ENCODE data around the gene MAGI1. TPM values are rescaled to one million over a fixed set of nuclear protein-coding genes. Genes with fewer than 3 reads are reported as not detected.
"Not testable (repeated sequence)": the region's sequence is repeated elsewhere in the genome, so short reads cannot be mapped to it uniquely, and the experiment has no call there.

Gene MAGI1
- total RNA-seq, 3 donors from 2014 or later (not counting 1 experiment from before 2014, with no cell fraction given) = not detected

GRCh38 chr3:65545429-65545828 is 493.3 kb downstream of the MAGI1 start:
- ATAC-seq (no peak), DNase-seq (no peak)
- 100% methylated on average over 1 of the region's 1 CpG for WGBS (ENCODE audit: insufficient coverage)
- TF ChIP-seq CTCF (IDR thresholded peaks at IDR 0.05) = no peak
- no peaks in the 10 kb centered on the region for H3K36me3 Mint-ChIP-seq
- no peaks in the 10 kb centered on the region for H3K4me1 ChIP-seq (ENCODE audit: control insufficient read depth, insufficient read depth, low read length)
- H3K27ac Mint-ChIP-seq = no peak overlapping the region
- no peaks in the 10 kb centered on the region for H3K36me3 ChIP-seq (ENCODE audit: control insufficient read depth, insufficient read depth, low read length)
- peaks cover 4% of the 10 kb centered on the region for H3K9me3 ChIP-seq (ENCODE audit: control insufficient read depth, insufficient read depth, low read length)
- H3K9me3 Mint-ChIP-seq = peaks cover 2 to 4% of the 10 kb centered on the region in 2 donors
- H3K4me3 ChIP-seq (ENCODE audit: low read length) = no peak overlapping the region
- H3K4me3 Mint-ChIP-seq = no peak overlapping the region
- H3K27me3 ChIP-seq (ENCODE audit: control insufficient read depth, insufficient read depth, low read length) = no peaks in the 10 kb centered on the region
- no peak overlapping the region for H3K27ac ChIP-seq (ENCODE audit: low read length)
- peaks cover 0 to 7% of the 10 kb centered on the region in 2 donors for H3K27me3 Mint-ChIP-seq (ENCODE audit: low read depth in 2 of 2)
- intact Hi-C loops (cut with micrococcal nuclease) = no loop called here
- H3K4me1 Mint-ChIP-seq = no peaks in the 10 kb centered on the region

- ATAC-seq; H3K9me3 ChIP-seq (ENCODE audit: control insufficient read depth, insufficient read depth, low read length); DNase-seq; H3K4me1 ChIP-seq (ENCODE audit: control insufficient read depth, insufficient read depth, low read length); H3K27ac Mint-ChIP-seq; H3K4me3 Mint-ChIP-seq; H3K4me1 Mint-ChIP-seq; H3K4me3 ChIP-seq (ENCODE audit: low read length); H3K27me3 ChIP-seq (ENCODE audit: control insufficient read depth, insufficient read depth, low read length); H3K9me3 Mint-ChIP-seq; H3K27ac ChIP-seq (ENCODE audit: low read length); H3K36me3 Mint-ChIP-seq; H3K36me3 ChIP-seq (ENCODE audit: control insufficient read depth, insufficient read depth, low read length); H3K27me3 Mint-ChIP-seq (ENCODE audit: low read depth in 2 of 2); intact Hi-C loops (cut with micrococcal nuclease): not testable (repeated sequence)
- WGBS (ENCODE audit: insufficient coverage) = no CpG with 5 or more reads among the region's 1 CpG
These were observed 495.3 kb downstream of the MAGI1 start for GRCh38 chr3:65543391-65543790.

- Mint-ChIP-seq H3K36me3 (no peaks in the 10 kb centered on the region), H3K4me3 (no peak overlapping the region), H3K9me3 (peaks cover 4 to 7% of the 10 kb centered on the region in 2 donors), H3K27me3 (ENCODE audit: low read depth in 2 of 2) (no peaks in the 10 kb centered on the region), H3K4me1 (no peaks in the 10 kb centered on the region), H3K27ac (no peak overlapping the region)
- Histone ChIP-seq H3K27me3 (ENCODE audit: control insufficient read depth, insufficient read depth, low read length) (no peaks in the 10 kb centered on the region), H3K4me3 (ENCODE audit: low read length) (no peak overlapping the region), H3K9me3 (ENCODE audit: control insufficient read depth, insufficient read depth, low read length) (no peaks in the 10 kb centered on the region), H3K27ac (ENCODE audit: low read length) (no peak overlapping the region), H3K4me1 (ENCODE audit: control insufficient read depth, insufficient read depth, low read length) (no peaks in the 10 kb centered on the region), H3K36me3 (ENCODE audit: control insufficient read depth, insufficient read depth, low read length) (no peaks in the 10 kb centered on the region)
- intact Hi-C loops (cut with micrococcal nuclease) = no loop called here
- WGBS (ENCODE audit: insufficient coverage) = 21% methylated on average over 1 of the region's 1 CpG
- ATAC-seq (no peak), DNase-seq (no peak)
- TF ChIP-seq CTCF (IDR thresholded peaks at IDR 0.05) = no peak
These were observed 498.1 kb downstream of the MAGI1 start for GRCh38 chr3:65540666-65541065.

DNA sequence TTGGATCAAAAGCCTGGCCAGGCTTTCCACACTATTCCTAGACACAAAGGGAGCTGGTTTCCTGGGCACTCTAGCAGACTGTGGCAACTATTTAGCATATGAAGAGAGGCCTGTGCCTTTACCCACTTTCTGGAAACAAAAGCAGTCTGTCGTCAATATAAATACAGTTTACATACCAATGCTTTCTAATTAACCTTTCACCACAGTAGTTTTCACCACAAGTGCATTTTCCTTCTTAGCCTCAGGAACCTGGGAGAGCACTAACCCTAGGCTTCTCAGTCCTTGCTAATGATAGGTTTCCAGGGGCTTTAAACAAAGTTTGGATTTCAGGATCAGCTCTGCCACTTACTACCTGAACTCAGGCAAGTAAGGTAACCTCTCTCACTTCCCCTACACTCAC is 499.1 kb downstream of the MAGI1 start:
- 94% methylated on average over 1 of the region's 1 CpG for WGBS (ENCODE audit: insufficient coverage)
- Mint-ChIP-seq H3K36me3 (no peaks in the 10 kb centered on the region), H3K27ac (no peak overlapping the region), H3K4me1 (no peaks in the 10 kb centered on the region), H3K27me3 (ENCODE audit: low read depth in 2 of 2) (no peaks in the 10 kb centered on the region), H3K9me3 (peaks cover 4 to 7% of the 10 kb centered on the region in 2 donors), H3K4me3 (no peak overlapping the region)
- Histone ChIP-seq H3K4me3 (ENCODE audit: low read length) (no peak overlapping the region), H3K9me3 (ENCODE audit: control insufficient read depth, insufficient read depth, low read length) (no peaks in the 10 kb centered on the region), H3K27ac (ENCODE audit: low read length) (no peak overlapping the region), H3K27me3 (ENCODE audit: control insufficient read depth, insufficient read depth, low read length) (no peaks in the 10 kb centered on the region), H3K4me1 (ENCODE audit: control insufficient read depth, insufficient read depth, low read length) (no peaks in the 10 kb centered on the region), H3K36me3 (ENCODE audit: control insufficient read depth, insufficient read depth, low read length) (no peaks in the 10 kb centered on the region)
- no peak for DNase-seq
- TF ChIP-seq CTCF (IDR thresholded peaks at IDR 0.05) = no peak
- intact Hi-C loops (cut with micrococcal nuclease) = no loop called here
- no peak for ATAC-seq

All from natural killer cell (primary cell).